ENCODE measurements around the gene TMEM151B. TPM values are rescaled to one million over a fixed set of nuclear protein-coding genes. Genes with fewer than 3 reads are reported as not detected.

The TMEM151B gene
- total and polyA plus RNA-seq, 2 experiments from 2014 or later, result 0.30 TPM

DNA sequence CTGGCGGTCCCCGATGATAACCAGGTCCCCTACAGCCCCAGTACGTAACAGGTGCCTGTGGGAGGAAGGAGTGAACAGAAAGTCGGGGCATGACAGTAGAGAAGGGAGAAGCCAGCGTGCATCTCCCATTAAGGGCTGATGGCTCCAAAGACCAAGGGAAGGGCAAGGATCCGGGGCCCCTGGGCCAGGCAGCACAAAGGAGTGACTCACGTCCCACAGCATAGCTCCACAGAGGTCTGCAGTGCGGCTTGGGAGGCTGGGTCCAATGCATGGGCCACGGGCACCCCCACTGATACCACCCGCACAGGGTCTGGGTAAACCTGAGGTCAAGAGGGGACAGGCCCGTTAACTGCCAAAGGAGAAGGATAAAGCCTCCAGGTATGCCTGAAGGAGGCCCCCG lies 32.6 kb downstream of the TMEM151B start:
- Histone ChIP-seq H2AFZ (no peak overlapping the region), H3K4me2 (no peak overlapping the region), H3K4me1 (ENCODE audit: insufficient read depth) (peaks cover 1% of the 10 kb centered on the region), H3K27ac (no peak overlapping the region), H3K27me3 (peaks cover 14% of the 10 kb centered on the region), H3K9me3 (ENCODE audit: low read depth) (no peaks in the 10 kb centered on the region), H3K36me3 (replicated peaks; ENCODE audit: insufficient read depth, low read depth) (no peaks in the 10 kb centered on the region), H4K20me1 (ENCODE audit: insufficient read depth, poor library complexity, severe bottlenecking) (no peaks in the 10 kb centered on the region), H3K79me2 (no peaks in the 10 kb centered on the region), H3K9me2 (replicated peaks; ENCODE audit: insufficient read depth) (no peaks in the 10 kb centered on the region), H3K4me3 (no peak overlapping the region)
- WGBS (ENCODE audit: low lambda C conversion rate, missing lambda C conversion rate), result 95% methylated on average over 12 of the region's 12 CpGs
- no peak for DNase-seq (ENCODE audit: low spot score)
- TF ChIP-seq, protein P1, sequence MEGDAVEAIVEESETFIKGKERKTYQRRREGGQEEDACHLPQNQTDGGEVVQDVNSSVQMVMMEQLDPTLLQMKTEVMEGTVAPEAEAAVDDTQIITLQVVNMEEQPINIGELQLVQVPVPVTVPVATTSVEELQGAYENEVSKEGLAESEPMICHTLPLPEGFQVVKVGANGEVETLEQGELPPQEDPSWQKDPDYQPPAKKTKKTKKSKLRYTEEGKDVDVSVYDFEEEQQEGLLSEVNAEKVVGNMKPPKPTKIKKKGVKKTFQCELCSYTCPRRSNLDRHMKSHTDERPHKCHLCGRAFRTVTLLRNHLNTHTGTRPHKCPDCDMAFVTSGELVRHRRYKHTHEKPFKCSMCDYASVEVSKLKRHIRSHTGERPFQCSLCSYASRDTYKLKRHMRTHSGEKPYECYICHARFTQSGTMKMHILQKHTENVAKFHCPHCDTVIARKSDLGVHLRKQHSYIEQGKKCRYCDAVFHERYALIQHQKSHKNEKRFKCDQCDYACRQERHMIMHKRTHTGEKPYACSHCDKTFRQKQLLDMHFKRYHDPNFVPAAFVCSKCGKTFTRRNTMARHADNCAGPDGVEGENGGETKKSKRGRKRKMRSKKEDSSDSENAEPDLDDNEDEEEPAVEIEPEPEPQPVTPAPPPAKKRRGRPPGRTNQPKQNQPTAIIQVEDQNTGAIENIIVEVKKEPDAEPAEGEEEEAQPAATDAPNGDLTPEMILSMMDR (IDR thresholded peaks at IDR 0.05; ENCODE audit: poor library complexity), result no peak
- no peak for TF ChIP-seq EZH2 (IDR thresholded peaks at IDR 0.05; ENCODE audit: borderline replicate concordance)
- TF ChIP-seq EZH2phosphoT487 (IDR thresholded peaks at IDR 0.05; ENCODE audit: low read depth, severe bottlenecking, unreplicated experiment), result no peak

DNA sequence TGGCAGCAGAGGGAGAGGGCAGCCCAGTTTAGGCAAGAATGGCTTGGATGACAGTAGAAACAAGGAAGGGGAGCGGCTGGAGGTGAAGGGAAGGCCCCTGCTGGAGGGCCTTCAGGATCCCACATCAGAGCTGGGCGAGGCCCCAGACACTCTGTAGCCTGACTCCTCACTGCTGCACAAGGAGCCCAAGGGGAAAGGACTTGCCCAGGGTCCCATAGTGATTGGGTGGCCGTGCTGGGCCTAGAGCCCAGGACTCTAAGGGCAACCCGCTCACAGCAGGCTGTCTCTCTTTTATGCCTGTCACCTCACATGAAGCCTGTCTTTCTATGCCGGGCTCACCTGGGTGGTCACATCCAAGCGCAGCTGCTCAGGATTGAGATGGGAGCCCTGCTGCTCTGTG lies 33.6 kb downstream of the TMEM151B start:
- H3K4me2 ChIP-seq, result no peak overlapping the region
- TF ChIP-seq, protein P1 (IDR thresholded peaks at IDR 0.05; ENCODE audit: poor library complexity), result no peak
- TF ChIP-seq EZH2 (IDR thresholded peaks at IDR 0.05; ENCODE audit: borderline replicate concordance), result no peak
- no peak for TF ChIP-seq EZH2phosphoT487 (IDR thresholded peaks at IDR 0.05; ENCODE audit: low read depth, severe bottlenecking, unreplicated experiment)
- peaks cover 5% of the 10 kb centered on the region for H3K27me3 ChIP-seq
- H3K9me3 ChIP-seq (ENCODE audit: low read depth), result no peaks in the 10 kb centered on the region
- no peak overlapping the region for H3K4me3 ChIP-seq
- no peaks in the 10 kb centered on the region for H3K36me3 ChIP-seq (replicated peaks; ENCODE audit: insufficient read depth, low read depth)
- H3K4me1 ChIP-seq (ENCODE audit: insufficient read depth), result no peaks in the 10 kb centered on the region
- H4K20me1 ChIP-seq (ENCODE audit: insufficient read depth, poor library complexity, severe bottlenecking), result no peaks in the 10 kb centered on the region
- no peak overlapping the region for H3K27ac ChIP-seq
- 100% methylated on average over 6 of the region's 6 CpGs for WGBS (ENCODE audit: low lambda C conversion rate, missing lambda C conversion rate)
- DNase-seq (ENCODE audit: low spot score), result no peak
- no peak overlapping the region for H2AFZ ChIP-seq
- no peaks in the 10 kb centered on the region for H3K9me2 ChIP-seq (replicated peaks; ENCODE audit: insufficient read depth)
- H3K79me2 ChIP-seq, result no peaks in the 10 kb centered on the region

DNA sequence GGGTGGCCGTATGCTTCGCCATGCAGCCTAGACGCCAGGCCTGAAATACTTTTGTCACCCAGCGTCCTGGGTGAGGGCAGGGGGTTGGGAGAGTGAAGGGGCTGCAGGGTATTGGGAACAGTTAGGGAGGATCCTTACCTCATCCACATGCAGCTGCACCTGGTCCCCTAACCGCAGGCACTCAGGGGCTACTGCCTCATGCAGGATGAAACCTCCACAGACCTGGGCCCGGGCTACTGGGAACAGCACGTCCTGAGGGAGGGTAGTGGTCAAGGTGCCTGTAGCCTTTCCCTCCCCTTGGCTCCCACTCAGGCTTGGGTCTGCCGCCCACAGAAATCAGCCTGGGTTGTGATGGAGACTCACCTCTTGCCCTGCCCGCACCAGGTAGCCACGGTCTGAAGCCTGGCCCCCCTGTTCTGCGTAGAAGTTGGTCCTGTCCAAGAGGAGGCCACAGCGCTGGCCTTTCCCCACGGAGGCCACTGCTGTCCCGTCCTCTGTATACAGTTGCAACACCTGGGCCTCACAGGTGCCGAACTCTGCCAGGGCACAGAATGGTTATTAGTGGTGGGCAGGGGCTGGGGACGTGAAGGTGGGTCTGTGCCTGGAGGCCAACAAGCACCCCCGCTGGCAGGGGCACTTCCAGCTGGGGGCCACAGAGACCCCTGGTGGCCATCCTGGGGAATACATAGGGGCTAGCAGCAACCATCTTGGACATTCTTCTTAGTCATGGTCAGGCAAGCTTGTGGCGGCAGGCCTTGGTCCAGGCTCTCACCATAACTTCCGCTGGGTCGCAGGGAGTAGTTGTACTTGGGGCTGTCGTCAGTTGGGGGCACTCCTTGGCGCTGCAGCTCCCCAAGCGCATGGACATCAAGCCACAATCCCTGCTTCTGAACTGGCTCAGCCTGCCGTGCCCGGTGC lies 34.3 kb downstream of the TMEM151B start:
- peak; percentile 38 for DNase-seq (ENCODE audit: low spot score)
- no peak for TF ChIP-seq EZH2phosphoT487 (IDR thresholded peaks at IDR 0.05; ENCODE audit: low read depth, severe bottlenecking, unreplicated experiment)
- TF ChIP-seq, protein P1 (IDR thresholded peaks at IDR 0.05; ENCODE audit: poor library complexity), result peak; percentile 51
- Histone ChIP-seq H3K27me3 (no peaks in the 10 kb centered on the region), H3K9me2 (replicated peaks; ENCODE audit: insufficient read depth) (no peaks in the 10 kb centered on the region), H4K20me1 (ENCODE audit: insufficient read depth, poor library complexity, severe bottlenecking) (no peaks in the 10 kb centered on the region), H3K4me3 (no peak overlapping the region), H2AFZ (no peak overlapping the region), H3K4me2 (no peak overlapping the region), H3K27ac (no peak overlapping the region), H3K36me3 (replicated peaks; ENCODE audit: insufficient read depth, low read depth) (no peaks in the 10 kb centered on the region), H3K9me3 (ENCODE audit: low read depth) (no peaks in the 10 kb centered on the region), H3K79me2 (no peaks in the 10 kb centered on the region), H3K4me1 (ENCODE audit: insufficient read depth) (no peaks in the 10 kb centered on the region)
- 90% methylated on average over 25 of the region's 25 CpGs for WGBS (ENCODE audit: low lambda C conversion rate, missing lambda C conversion rate)
